ENCODE measurements around the gene IQSEC3. TPM values are rescaled to one million over a fixed set of nuclear protein-coding genes. Genes with fewer than 3 reads are reported as not detected.
"Not testable (repeated sequence)": the region's sequence is repeated elsewhere in the genome, so short reads cannot be mapped to it uniquely, and the experiment has no call there.

Gene IQSEC3
- total RNA-seq, 1 experiment from 2014 or later: not detected

DNA sequence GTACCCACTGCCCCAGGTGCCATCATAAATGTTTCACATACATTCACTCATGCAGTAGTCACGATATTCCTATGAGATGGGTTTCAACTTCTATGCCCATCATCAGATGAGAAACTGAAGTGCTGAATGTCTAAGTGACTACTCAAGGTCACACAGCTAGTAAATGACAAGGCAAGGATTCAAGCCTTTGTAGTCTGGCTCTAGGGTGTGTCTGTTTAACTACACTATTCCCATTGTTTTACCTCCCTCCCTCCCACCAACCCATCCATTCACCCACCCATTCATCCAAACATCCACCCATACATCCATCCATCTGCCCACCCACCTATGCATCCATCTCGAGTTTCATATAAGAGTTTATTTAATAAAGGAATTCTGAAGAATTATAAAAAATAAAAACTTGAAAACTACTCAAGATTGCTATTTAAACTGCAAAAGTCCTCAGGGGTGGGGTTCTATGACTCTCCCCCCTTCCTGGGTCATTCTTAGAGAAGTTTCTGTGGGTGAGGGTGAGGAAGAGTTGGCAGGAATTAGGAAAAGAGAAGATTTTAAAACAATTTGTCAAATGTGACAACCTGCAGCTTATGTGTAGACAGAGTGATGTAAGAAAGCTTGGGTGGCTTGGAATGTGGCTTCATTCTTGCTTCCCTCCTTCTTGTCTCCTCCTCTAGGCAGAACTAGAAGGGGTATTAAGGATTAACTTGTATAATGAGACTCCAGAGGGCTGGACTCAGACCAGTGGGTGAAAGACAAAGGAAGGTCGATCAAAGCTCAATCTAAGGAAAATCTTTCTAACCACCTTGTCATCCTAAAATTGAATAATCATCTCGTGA, 13.4 kb upstream of the IQSEC3 start:
- DNase-seq (ENCODE audit: low read depth): not testable (repeated sequence)

DNA sequence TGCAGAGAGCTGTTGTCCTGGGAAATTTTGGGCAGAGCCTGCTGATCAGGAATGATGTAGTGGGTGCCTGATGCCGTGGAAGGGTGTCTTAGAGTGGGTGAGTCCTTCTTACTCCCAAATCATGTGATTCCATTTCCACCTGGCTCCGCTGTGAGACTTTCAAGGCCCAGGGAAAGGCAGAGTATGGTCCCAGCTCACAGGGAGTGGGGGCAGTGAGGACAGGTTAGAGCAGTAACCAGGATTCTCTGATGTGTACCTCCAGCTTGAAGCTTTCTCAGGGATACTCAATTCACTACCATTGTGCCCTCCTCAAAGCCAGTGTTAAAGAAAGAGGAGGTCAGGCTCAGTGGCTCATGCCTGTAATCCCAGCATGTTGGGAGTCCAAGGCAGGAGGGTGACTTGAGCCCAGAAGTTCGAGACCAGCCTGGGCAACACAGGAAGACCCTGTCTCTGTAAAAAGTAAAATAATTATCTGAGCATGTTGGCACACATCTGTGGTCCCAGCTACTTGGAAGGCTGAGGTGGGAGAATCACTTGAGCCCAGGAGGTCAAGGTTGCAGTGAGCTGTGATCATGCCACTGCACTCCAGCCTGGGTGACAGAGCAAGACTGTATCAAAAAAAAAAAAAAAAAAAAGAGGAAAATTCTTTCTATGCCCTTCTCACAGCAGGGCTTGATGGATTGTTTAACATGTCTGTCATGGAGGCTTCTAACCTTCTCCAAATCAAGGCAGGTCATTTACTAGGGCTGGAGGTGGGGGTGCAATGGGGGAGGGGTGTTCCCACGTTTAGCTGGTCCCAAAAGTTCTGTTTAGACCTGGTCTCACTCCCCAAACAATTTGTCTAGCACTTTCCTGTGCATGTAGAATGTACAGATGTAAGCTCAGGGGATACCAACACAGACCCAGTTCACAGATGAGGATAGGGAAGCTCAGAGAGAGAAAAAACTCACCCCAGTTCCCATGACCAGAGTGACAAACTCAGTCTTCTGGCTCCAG, 12.5 kb upstream of the IQSEC3 start:
- no peak for DNase-seq (ENCODE audit: low read depth)

DNA sequence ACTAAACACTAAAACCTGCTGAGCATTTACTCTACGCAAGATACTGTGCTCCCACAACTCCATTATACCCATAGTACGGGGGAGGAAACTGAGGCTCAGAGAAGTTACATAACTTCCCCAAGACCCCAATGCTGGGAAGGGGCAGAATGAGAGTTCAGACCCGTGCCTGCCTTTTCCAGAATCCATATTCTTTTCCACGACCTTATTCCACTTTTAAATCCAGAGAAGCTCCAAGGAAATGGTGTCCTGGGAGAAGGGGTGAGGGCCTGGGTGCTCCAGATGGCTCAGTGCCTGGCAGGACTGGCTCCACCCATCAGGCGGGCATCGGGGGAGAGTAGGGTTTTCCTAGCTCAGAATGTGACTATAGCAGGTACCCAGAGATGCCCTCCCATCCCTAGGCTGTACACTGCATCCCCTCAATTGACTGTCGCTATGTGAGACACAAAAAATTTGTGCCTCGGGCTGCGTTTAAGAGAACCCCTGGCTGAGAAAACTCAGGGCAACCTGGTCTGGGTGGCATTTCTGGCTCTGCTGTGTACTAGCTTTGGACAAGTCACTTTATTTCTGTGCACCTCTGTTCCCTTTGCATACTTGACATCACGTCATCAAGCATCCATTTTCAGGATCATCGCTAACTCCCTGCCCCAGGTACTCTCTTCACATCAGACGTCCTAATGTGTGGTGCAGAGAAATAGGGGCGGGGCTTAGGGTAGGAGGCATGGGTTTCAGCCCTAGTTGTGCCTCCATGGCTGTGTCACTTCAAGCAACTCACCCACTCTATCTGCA, 11.6 kb upstream of the IQSEC3 start:
- DNase-seq (ENCODE audit: low read depth): no peak

DNA sequence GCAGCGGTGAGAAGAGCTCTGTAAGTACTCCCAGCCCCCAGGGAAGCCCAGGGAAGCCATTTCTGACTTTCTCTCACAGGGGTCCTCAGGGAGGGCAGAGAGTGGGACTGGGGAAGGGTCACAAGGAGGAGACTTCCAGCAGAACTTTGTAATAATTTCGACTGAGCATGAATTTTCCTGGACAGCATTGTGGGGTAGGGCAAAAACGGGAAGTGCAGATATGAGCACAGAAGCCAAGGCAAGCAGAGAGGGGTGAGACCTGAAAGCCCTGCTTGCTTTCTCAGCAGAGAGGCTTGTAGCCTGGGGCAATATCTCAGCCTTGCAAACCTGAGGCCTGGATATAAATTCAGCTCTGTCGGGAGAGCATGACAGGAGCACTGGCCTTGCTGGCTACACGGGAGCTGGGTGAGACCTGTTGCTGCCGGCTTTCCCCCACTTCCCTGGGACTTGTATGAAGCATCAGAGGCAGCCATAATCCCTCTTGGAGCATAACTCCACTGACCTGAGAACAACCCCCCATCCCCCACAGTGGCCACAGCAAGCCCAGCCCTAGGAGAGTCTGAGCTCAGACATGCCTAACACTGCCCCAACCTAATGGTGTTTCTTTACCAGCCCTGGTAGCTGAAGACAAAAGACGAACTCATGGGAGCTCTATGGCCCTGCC, 9.8 kb upstream of the IQSEC3 start:
- DNase-seq (ENCODE audit: low read depth): no peak

DNA sequence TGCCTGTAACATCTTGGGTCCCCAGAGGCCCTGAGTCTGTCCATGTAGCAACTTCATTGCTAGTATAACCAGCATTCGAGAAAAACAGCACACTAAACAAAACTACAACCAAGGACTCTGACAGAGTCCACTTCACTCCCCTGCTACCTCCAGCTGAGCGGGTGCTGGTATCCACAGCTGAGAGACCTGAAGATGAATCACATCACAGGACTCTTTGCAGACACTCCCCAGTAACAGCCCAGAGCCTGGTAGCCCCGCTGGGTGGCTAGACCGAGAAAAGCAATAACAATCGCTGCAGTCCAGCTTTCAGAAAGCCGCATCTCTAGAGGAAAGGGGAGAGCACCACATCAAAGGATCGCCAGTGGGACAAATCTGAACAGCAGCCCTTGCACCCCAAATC, 9.0 kb upstream of the IQSEC3 start:
- DNase-seq (ENCODE audit: low read depth): no peak

DNA sequence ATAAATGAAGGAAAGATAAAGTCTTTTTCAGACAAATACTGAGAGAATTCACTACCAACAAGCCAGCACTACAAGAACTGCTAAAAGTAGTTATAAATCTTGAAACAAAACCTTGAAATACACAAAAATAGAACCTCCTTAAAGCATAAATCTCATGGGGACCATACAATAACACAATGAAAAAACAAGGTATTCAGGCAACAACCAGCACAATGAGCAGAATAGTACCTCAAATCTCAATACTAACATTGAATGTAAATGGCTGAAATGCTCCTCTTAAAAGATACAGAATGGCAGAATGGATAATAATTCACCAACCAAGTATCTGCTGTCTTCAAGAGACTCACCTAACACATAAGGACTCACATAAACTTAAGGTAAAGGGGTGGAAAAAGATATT, 7.7 kb upstream of the IQSEC3 start:
- no peak for DNase-seq (ENCODE audit: low read depth)

DNA sequence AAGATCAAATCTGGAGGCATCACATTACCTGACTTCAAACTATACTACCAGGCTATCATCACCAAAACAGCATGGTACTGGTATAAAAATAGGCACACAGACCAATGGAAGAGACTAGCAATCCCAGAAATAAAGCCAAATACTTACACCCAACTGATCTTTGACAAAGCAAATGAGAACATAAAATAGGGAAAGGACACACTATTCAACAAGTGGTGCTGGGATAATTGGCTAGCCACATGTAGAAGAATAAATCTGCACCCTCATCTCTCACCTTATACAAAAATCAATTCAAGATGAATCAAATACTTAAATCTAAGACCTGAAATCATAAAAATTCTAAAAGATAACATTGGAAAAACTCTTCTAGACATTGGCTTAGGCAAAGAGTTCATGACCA, 4.7 kb upstream of the IQSEC3 start:
- not testable (repeated sequence) for DNase-seq (ENCODE audit: low read depth)

DNA sequence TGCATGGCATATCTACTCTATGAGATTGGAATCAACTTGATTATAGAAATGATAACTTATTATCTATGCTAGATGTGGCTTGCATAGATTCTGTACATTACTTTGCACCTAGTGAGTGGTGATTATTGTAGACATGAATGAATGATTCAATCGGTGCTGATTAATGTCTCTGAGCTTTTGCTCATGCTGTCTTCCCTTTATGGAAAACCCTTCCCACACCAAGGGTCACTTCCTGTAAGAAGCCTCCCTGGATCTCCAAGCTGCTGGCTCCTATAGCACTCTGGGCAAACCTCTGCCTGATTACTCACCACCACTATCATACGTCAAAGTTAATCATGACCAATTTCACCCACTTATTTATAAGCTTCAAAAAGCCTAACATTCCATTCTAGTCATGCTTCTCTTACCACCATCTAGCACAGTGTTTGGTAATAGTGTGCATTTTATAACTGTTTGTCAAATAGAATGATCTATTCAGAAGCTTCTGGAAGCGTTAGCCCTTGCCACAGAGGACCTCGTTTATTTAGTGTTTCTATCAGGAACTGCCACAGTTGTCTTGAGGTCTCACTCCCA, 990 bp upstream of the IQSEC3 start:
- DNase-seq (ENCODE audit: low read depth): not testable (repeated sequence)

DNA sequence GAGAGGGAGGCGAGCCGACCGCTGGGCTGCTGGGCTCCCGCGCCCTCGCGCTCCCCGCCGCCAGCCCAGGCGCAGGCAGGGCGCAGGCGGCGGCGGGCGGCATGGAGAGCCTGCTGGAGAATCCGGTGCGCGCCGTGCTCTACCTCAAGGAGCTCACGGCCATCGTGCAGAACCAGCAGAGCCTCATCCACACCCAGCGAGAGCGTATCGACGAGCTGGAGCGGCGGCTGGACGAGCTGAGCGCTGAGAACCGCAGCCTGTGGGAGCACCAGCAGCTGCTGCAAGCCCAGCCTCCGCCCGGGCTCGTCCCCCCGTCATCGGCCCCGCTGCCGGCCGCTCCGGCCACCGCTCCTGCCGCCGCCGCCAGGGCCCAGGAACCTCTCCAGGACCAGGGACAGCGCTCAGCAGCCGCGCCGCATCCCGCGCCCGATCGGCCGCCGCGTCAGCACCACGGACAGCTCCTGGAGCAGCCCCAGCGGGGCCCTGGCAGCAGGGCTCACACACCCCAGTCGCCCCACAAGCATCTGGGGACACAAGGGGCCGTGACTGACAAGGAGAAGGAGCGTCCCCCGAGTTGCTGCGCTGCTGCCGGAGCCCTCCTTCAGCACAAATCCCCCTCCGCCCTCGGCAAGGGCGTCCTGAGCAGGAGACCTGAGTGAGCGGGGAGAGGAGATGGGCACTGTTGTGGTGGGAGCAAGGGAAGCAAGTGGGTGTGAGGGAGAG, 376 bp downstream of the IQSEC3 start:
- DNase-seq (ENCODE audit: low read depth): not testable (repeated sequence)

DNA sequence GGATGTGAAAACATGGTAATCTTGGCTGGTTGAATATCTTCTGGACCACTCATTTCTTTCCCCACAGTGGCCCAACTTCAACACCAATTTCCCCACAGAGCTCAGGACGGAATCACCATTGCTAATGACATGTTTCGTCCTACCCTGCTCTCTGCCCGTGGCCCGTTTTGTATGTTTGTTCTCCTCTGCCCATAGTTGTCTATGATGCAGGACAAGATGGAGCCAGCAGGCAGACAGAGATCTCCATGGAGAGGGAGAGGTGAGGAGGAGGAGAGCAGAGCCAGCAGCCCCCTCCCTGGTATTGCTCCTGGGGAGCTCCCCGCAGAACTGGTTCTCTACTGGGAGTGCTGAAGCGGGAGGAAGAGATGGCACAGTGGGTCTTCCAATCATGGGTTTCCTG, 3.1 kb downstream of the IQSEC3 start:
- DNase-seq (ENCODE audit: low read depth): not testable (repeated sequence)

DNA sequence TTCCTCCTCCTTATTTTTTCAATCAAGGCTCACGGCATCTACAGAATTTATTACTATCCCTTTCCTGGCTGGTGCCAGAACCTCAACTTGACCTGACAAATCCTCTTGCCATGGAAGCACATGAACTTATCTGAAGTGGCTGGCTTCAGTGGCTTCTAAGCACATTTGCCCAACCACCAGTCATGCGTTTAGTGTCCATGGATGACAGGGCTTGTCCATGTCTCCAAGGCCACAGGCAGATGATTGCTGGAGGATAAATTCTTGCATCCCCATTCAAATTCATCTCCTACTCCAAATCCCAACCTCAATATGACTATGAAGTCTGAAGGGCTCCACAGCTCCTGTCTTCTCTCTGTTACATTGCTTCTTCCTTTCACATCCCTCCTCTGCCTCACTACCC, 4.0 kb downstream of the IQSEC3 start:
- DNase-seq (ENCODE audit: low read depth): not testable (repeated sequence)

DNA sequence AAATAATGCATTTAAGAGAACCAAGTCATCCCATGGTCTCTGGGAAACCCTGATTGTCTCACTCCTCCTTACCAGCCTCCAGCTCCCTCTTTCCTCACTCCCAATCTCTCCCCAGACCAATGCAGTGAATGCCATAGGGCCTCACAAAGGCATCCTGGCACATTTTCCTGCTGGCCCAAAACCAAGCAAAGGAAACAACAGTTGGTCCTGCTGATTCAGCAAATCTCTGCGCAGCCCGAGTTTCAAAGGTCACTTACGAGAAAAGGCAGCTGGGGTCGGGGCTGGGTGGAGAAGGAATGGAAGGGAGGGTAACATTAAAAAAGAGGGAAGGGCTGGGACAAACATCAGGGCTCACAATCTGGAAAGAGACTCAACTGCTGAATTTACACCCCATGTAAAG, 5.5 kb downstream of the IQSEC3 start:
- not testable (repeated sequence) for DNase-seq (ENCODE audit: low read depth)

DNA sequence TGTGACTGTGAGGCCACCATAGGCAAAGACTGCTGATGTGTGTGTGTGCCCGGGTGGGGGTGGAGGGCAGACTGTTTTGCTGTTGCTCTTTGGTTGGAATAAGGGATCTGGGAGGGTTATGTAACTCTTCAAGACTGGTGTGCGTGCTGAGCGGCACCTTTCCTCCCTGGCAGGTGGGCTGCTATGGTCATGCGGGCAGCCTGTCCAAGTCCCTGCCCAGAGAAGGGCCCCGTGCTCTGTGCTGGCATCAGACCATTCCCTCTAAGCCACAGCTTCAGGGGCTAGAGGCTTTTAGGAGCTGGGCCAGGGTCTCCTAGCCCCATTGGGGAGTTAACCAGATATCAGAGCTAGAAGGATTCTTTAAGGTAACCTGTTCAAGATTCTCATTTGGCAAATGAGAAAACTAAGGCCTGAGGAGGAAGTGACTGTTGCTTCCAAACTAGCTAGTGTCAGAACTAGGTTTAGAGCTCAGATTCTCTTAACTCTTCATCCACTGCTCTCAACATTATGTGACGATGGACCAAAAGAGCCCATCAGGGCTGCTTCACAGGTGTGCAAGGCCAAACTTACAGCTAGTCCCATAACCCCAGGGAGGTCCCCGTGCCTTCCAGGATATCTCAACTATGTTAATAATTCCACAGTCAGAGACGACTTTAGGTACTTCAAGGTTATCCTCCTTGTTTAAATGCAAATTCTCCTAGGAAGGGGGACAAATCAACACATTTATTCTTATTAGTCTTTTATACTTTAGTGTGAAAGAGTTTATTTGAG, 8.0 kb downstream of the IQSEC3 start:
- not testable (repeated sequence) for DNase-seq (ENCODE audit: low read depth)

DNA sequence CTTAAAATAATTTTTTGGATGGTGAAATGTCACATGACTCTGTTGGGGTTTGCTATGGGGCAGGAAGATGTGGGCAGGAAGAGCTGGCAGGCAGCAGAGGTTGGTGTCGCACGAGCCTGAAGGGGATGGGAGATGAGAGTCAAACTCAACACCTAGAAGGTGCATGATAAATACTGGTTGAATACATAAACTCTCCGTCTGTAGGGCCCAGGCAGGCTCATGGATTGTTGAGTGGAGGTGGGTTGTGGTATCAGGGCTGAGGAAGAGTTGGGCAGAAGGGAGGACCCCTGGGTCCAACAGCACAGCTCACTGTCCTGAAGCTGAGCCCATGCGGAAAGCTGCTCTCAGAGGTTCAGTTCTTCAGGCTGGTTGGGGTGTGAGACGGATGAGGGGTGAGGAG, 9.0 kb downstream of the IQSEC3 start:
- not testable (repeated sequence) for DNase-seq (ENCODE audit: low read depth)

DNA sequence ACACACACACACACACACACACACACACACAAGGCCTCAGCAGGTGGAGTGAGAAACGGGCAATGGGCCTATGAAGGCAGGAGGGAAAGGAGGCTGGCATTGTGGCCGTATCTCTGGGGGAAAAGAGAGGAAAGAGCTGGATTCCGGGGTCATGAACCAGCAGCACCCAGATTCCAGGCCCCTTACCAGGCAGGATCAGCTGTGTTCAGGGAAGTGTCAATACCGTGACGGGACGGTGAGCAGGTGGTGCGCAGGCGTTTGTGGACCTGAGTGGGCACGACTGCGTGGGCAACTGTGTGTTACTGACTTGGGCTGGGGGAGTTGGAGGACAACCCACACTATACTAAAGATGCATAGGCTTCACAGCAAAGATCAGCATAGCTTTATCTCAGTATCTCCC, 9.5 kb downstream of the IQSEC3 start:
- not testable (repeated sequence) for DNase-seq (ENCODE audit: low read depth)

DNA sequence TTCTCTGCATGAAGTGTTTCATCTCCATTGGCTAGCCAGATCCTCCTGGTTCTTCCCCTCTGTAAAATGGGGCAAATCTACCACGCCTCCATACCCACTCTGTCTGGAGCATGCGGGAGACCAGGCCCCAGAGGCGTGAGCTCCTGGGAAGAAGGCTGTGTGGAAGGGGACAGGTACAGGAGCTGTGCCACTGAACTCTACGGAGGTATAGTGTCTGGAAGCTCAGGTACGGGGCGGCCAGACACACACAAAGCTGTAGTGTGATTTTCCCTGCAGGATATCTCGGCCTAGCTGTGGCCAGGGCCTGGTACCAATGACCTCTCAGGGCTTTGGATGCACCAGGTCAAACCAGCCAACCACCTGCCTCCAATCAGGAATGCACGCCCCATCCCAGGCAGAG, 10.0 kb downstream of the IQSEC3 start:
- not testable (repeated sequence) for DNase-seq (ENCODE audit: low read depth)

DNA sequence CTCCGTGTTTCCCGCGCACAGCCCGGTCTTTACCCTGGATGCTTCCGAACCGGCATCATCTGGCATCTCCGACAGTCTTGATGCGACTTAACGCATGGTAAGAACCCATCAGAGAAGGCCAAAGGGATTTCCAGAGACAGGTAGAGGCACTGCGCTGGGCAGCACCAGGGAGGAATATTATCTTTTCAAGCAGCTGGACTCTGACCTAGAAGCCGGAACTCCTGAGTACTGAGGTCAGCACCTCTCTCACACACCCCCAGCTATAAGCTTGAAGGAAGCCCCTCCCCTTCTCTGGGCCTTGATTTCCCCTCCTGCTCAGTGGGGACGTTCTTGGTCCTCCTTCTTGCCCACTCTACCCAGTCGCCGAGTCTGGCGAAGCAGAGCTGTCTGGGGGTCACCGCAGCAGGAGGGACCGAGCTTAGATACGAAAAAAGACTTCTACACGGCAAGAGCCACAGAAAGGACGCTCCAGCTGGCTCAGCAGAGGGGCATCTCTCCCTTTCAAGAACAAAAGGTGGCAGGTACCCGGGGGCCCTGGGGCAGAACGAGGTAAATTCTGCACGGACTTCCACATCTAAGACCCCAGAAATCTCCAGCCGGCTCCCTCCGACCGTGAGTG, 10.6 kb downstream of the IQSEC3 start:
- DNase-seq (ENCODE audit: low read depth): not testable (repeated sequence)

DNA sequence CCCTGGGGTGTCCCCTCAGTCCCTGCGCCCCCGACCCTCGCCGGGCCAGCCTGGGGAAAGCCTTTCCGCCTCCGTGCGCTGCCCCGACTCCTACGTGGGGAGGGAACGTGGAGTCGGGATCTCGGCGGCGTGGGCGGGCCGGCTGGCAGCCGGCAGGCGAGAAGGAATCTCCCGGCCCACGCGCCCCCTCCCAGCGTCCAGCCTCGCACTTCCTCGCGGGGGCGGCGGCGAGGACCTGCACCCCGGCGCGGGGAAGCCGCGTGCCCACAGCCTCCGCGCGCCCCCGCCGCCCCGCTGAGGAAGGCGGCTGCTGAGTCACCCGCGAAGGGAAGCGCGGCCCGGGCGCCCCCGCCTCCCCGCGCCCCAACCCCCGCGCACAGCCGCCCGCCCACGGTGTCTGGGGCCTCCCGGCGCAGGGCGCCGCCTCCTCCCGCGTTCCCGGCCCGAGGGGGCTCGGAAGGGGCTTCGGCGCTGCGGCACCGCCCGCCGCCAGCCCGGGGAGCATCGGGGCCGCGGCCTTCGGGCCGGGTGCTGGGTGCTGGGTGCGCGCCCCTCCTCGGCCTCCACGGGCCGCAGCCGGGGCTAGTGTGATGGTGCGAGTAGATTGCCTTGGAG, 11.3 kb downstream of the IQSEC3 start:
- not testable (repeated sequence) for DNase-seq (ENCODE audit: low read depth)

All from HT1080 (cell line).